Right lobe of liver (tissue), 4 donors: ENCODE data around the gene ZNF678.

Experiments used
- POLR2A ChIP-seq: fragments of 450-650 bp; IDR thresholded peaks from one replicate; pipeline ENCODE4 v1.6.1; 2017; ENCODE audit warnings: antibody characterized with exemption, mild to moderate bottlenecking
- TF ChIP-seq, protein P1 (sequence below), 4 donors: fragments of 200-600 bp in 3 of 4; fragments of 450-650 bp in 1 of 4; IDR thresholded peaks; one replicate each; pipeline versions ENCODE4 v1.5.1 to v1.8.0; 2016 to 2022; ENCODE audit warnings: antibody characterized with exemption in 4 of 4, mild to moderate bottlenecking in 2 of 4
- donor health status: DM: no; HTN: no; CAD: no.
- donor health status: DM: no; HTN: no; CAD: no.
- donor health status: DM: no; HTN: yes; CAD: no.

DNA sequence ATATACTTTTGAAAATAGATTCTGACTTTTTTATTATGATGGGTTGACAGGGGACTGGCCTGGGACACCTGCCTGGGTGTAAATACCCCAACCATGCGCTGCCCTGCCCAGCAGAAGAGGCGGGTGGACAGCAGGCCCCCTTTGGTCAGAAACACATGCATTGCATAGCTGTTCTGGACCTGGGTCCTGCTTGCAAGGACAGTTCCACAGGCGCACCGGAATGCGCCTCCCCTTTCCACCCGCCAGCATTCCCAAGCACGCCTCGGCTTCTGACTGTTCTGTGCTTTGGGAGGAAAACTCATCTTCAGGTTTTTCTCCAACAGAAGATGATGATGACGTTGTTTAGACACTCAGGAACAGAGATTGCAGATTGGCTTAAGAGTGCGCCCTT lies 428 bp upstream of the ZNF678 start:
- TF ChIP-seq, protein P1, sequence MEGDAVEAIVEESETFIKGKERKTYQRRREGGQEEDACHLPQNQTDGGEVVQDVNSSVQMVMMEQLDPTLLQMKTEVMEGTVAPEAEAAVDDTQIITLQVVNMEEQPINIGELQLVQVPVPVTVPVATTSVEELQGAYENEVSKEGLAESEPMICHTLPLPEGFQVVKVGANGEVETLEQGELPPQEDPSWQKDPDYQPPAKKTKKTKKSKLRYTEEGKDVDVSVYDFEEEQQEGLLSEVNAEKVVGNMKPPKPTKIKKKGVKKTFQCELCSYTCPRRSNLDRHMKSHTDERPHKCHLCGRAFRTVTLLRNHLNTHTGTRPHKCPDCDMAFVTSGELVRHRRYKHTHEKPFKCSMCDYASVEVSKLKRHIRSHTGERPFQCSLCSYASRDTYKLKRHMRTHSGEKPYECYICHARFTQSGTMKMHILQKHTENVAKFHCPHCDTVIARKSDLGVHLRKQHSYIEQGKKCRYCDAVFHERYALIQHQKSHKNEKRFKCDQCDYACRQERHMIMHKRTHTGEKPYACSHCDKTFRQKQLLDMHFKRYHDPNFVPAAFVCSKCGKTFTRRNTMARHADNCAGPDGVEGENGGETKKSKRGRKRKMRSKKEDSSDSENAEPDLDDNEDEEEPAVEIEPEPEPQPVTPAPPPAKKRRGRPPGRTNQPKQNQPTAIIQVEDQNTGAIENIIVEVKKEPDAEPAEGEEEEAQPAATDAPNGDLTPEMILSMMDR (IDR thresholded peaks at IDR 0.05): no peak
- no peak for TF ChIP-seq POLR2A
